OCI-LY1 (cell line): Measurements from ENCODE around the gene RARRES2.

Experiments used
- CTCF ChIP-seq: fragments of 200-600 bp; sonication (generic), shearing (Covaris generic); IDR thresholded peaks from 2 replicates; pipeline ENCODE4 v1.5.1; 2017; ENCODE audit warnings: mild to moderate bottlenecking, antibody characterized with exemption, low read length, moderate library complexity, mixed read lengths
- EZH2 ChIP-seq: fragments of 200-600 bp; sonication (generic), shearing (Covaris generic); IDR thresholded peaks from 2 replicates; pipeline ENCODE4 v1.8.0; 2017; ENCODE audit warnings: borderline replicate concordance, mixed run types, mild to moderate bottlenecking, antibody characterized with exemption, low read length, moderate library complexity, mixed read lengths

DNA sequence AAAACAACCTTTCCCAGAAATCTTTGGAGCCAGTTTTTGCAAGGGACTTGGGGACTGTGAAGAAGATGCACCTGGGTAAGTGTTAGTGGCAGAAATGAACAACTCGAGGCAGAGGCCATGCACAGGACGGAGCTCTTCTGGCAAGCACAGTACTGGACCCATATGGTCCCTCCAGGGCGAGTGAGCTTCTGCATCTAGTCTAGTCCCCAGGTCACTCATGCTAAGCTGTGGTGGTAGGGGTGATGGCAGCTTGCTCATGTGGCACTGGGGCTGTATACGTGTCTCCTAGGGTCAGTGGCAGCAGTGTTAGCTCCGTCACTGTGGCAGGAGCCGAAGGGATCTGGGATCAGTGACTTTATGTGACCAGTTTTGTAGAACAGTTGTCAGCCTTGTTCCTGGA is 27.6 kb downstream of the RARRES2 start:
- TF ChIP-seq CTCF (no peak), EZH2 (no peak)
